B cell (primary cell): Measurements from ENCODE around the gene LGI1.

ENCODE experiments used
- EZH2 ChIP-seq: IDR thresholded peaks from 2 replicates; pipeline ENCODE4 v1.6.1; 2012; ENCODE audit warnings: borderline replicate concordance, low read depth, mild to moderate bottlenecking, moderate library complexity, low read length; ENCODE audit not compliant: insufficient read depth, poor library complexity, severe bottlenecking
- TF ChIP-seq, protein P1 (sequence below): fragments of 200-600 bp; IDR thresholded peaks from one replicate; pipeline ENCODE4 v1.8.0; 2022; ENCODE audit warnings: antibody characterized with exemption, mild to moderate bottlenecking

DNA sequence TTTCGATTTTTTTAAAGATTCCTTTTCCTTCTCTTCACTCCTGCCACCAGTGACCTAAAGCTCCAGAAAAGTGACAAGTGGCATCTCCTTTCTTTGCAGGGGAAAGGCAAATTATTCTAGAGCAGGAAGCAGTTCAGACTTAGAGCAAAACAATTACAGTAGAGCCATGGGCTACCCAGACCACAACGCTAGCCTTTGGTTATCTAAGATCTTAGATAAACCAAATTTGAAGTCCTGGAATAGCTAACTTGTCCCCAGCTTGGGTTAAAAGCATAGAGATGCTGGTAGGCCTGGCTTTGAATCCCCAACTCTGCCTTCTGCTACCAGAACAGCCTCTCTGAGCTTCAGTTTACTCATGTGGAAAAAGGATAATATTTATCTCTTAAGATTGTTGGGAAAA lies 38.4 kb downstream of the LGI1 start:
- TF ChIP-seq, protein P1, sequence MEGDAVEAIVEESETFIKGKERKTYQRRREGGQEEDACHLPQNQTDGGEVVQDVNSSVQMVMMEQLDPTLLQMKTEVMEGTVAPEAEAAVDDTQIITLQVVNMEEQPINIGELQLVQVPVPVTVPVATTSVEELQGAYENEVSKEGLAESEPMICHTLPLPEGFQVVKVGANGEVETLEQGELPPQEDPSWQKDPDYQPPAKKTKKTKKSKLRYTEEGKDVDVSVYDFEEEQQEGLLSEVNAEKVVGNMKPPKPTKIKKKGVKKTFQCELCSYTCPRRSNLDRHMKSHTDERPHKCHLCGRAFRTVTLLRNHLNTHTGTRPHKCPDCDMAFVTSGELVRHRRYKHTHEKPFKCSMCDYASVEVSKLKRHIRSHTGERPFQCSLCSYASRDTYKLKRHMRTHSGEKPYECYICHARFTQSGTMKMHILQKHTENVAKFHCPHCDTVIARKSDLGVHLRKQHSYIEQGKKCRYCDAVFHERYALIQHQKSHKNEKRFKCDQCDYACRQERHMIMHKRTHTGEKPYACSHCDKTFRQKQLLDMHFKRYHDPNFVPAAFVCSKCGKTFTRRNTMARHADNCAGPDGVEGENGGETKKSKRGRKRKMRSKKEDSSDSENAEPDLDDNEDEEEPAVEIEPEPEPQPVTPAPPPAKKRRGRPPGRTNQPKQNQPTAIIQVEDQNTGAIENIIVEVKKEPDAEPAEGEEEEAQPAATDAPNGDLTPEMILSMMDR: no peak
- no peak for TF ChIP-seq EZH2
